Measurements from ENCODE around the gene TAPT1. TPM values are rescaled to one million over a fixed set of nuclear protein-coding genes. Genes with fewer than 3 reads are reported as not detected.

Gene TAPT1
- total and polyA plus RNA-seq, 7 donors, result 6.0 to 43.8 (median 29.4) TPM

GRCh38 chr4:16131293-16131692 is 95.0 kb downstream of the TAPT1 start:
- Histone ChIP-seq H3K27ac (no peak overlapping the region), H3K36me3 (no peaks in the 10 kb centered on the region), H3K4me3 (no peak overlapping the region), H3K4me1 (no peaks in the 10 kb centered on the region), H3K9me3 (no peaks in the 10 kb centered on the region), H3K27me3 (no peaks in the 10 kb centered on the region)
- WGBS, 2 donors, result 93 to 98% methylated on average over 1 of the region's 1 CpG
- DNase-seq, result no peak
- TF ChIP-seq POLR2AphosphoS5 (IDR thresholded peaks at IDR 0.05), result no peak
- no peak for TF ChIP-seq CTCF (IDR thresholded peaks at IDR 0.05)
- no peak for TF ChIP-seq POLR2A (IDR thresholded peaks at IDR 0.05)
- no peak for TF ChIP-seq EP300 (IDR thresholded peaks at IDR 0.05)
- intact Hi-C loops (cut with DNase I), result no loop called here

GRCh38 chr4:16129336-16129735 is 96.9 kb downstream of the TAPT1 start:
- H3K27ac ChIP-seq, result no peak overlapping the region
- no peak overlapping the region for H3K4me3 ChIP-seq
- H3K27me3 ChIP-seq, result no peaks in the 10 kb centered on the region
- no peak for DNase-seq
- intact Hi-C loops (cut with DNase I), result no loop called here
- H3K36me3 ChIP-seq, result no peaks in the 10 kb centered on the region
- TF ChIP-seq EP300 (IDR thresholded peaks at IDR 0.05) (no peak), POLR2AphosphoS5 (IDR thresholded peaks at IDR 0.05) (no peak), POLR2A (IDR thresholded peaks at IDR 0.05) (no peak), CTCF (IDR thresholded peaks at IDR 0.05) (no peak)
- no peaks in the 10 kb centered on the region for H3K9me3 ChIP-seq
- no peaks in the 10 kb centered on the region for H3K4me1 ChIP-seq
- WGBS, 2 donors, result 10 to 64% methylated on average over 1 of the region's 1 CpG

GRCh38 chr4:16126714-16127113 is 99.6 kb downstream of the TAPT1 start:
- no peak for DNase-seq
- Histone ChIP-seq H3K36me3 (no peaks in the 10 kb centered on the region), H3K9me3 (no peaks in the 10 kb centered on the region), H3K27me3 (no peaks in the 10 kb centered on the region), H3K4me1 (no peaks in the 10 kb centered on the region), H3K27ac (no peak overlapping the region), H3K4me3 (no peak overlapping the region)
- TF ChIP-seq EP300 (IDR thresholded peaks at IDR 0.05) (no peak), POLR2AphosphoS5 (IDR thresholded peaks at IDR 0.05) (no peak), POLR2A (IDR thresholded peaks at IDR 0.05) (no peak)
- WGBS, 2 donors, result 83 to 91% methylated on average over 1 of the region's 1 CpG
- intact Hi-C loops (cut with DNase I), result no loop called here

- Histone ChIP-seq H3K4me1 (no peaks in the 10 kb centered on the region), H3K27ac (no peak overlapping the region), H3K36me3 (no peaks in the 10 kb centered on the region), H3K9me3 (no peaks in the 10 kb centered on the region), H3K27me3 (no peaks in the 10 kb centered on the region), H3K4me3 (no peak overlapping the region)
- 74 to 75% methylated on average over 8 of the region's 8 CpGs for WGBS, 2 donors
- DNase-seq, result no peak
- intact Hi-C loops (cut with DNase I), result no loop called here
- TF ChIP-seq POLR2A (IDR thresholded peaks at IDR 0.05) (no peak), POLR2AphosphoS5 (IDR thresholded peaks at IDR 0.05) (no peak), EP300 (IDR thresholded peaks at IDR 0.05) (no peak), CTCF (IDR thresholded peaks at IDR 0.05) (no peak)
Observed at GRCh38 chr4:16125571-16126445, 100.5 kb downstream of the TAPT1 start.

GRCh38 chr4:16124232-16124631 is 102.0 kb downstream of the TAPT1 start:
- no peak for DNase-seq
- no peaks in the 10 kb centered on the region for H3K9me3 ChIP-seq
- no peak overlapping the region for H3K4me3 ChIP-seq
- intact Hi-C loops (cut with DNase I), result no loop called here
- no peaks in the 10 kb centered on the region for H3K36me3 ChIP-seq
- no peaks in the 10 kb centered on the region for H3K4me1 ChIP-seq
- no peaks in the 10 kb centered on the region for H3K27me3 ChIP-seq
- 87 to 89% methylated on average over 4 of the region's 4 CpGs for WGBS, 2 donors
- TF ChIP-seq POLR2AphosphoS5 (IDR thresholded peaks at IDR 0.05), result no peak
- no peak overlapping the region for H3K27ac ChIP-seq

Data from sigmoid colon (tissue), 7 donors.